GM23248 (cell line): ENCODE measurements around the gene UXT. TPM values are rescaled to one million over a fixed set of nuclear protein-coding genes. Genes with fewer than 3 reads are reported as not detected.

Experiments used
- DNase-seq: peaks from one replicate; pipeline ENCODE4 v3.0.0-alpha.2; 2015
- H2AFZ ChIP-seq: fragments of 200-600 bp; sonication (generic); 2 replicates; pipeline ENCODE4 v1.6.1; 2016; ENCODE audit warnings: antibody characterized with exemption
- H3F3A ChIP-seq: fragments of 200-600 bp; sonication (generic); 2 replicates; pipeline ENCODE4 v1.6.1; 2016; ENCODE audit warnings: mild to moderate bottlenecking, antibody characterized with exemption, mixed run types; ENCODE audit not compliant: insufficient read depth
- H3K27ac ChIP-seq: fragments of 200-600 bp; sonication (generic); 2 replicates; pipeline ENCODE4 v1.5.1; 2016; ENCODE audit warnings: mild to moderate bottlenecking
- H3K27me3 ChIP-seq: fragments of 200-600 bp; sonication (generic); replicated peaks from 2 replicates; pipeline ENCODE4 v1.6.1; 2016; ENCODE audit warnings: mild to moderate bottlenecking; ENCODE audit not compliant: insufficient read depth
- H3K36me3 ChIP-seq: fragments of 200-600 bp; sonication (generic); 2 replicates; pipeline ENCODE4 v1.6.1; 2016; ENCODE audit warnings: low read depth, mild to moderate bottlenecking
- H3K4me1 ChIP-seq: fragments of 200-600 bp; sonication (generic); 2 replicates; pipeline ENCODE4 v1.6.1; 2016; ENCODE audit warnings: mild to moderate bottlenecking; ENCODE audit not compliant: insufficient read depth
- H3K4me2 ChIP-seq: fragments of 200-600 bp; sonication (generic); one replicate; pipeline ENCODE4 v1.6.1; 2016; ENCODE audit warnings: mild to moderate bottlenecking; ENCODE audit not compliant: unreplicated experiment
- H3K4me3 ChIP-seq: fragments of 200-600 bp; sonication (generic); 2 replicates; pipeline ENCODE4 v1.5.1; 2016; ENCODE audit warnings: mild to moderate bottlenecking
- H3K79me2 ChIP-seq: fragments of 200-600 bp; sonication (generic); 2 replicates; pipeline ENCODE4 v1.6.1; 2016; ENCODE audit warnings: mild to moderate bottlenecking; ENCODE audit not compliant: insufficient read depth
- H3K9ac ChIP-seq: fragments of 200-600 bp; sonication (generic); 2 replicates; pipeline ENCODE4 v1.6.1; 2016; ENCODE audit warnings: mild to moderate bottlenecking
- H3K9me2 ChIP-seq: fragments of 200-600 bp; sonication (generic); 2 replicates; pipeline ENCODE4 v1.6.1; 2016; ENCODE audit warnings: mixed run types, mild to moderate bottlenecking, moderate library complexity; ENCODE audit not compliant: insufficient read depth
- H3K9me3 ChIP-seq: fragments of 200-600 bp; sonication (generic); one replicate; pipeline ENCODE4 v1.6.1; 2017; ENCODE audit warnings: low read depth
- H4K20me1 ChIP-seq: fragments of 200-600 bp; sonication (generic); 2 replicates; pipeline ENCODE4 v1.6.0; 2016; ENCODE audit not compliant: insufficient read depth
- EZH2 ChIP-seq: fragments of 200-600 bp; sonication (generic); IDR thresholded peaks from 2 replicates; pipeline ENCODE4 v1.6.1; 2018; ENCODE audit warnings: antibody characterized with exemption, mild to moderate bottlenecking; ENCODE audit not compliant: insufficient read depth, poor library complexity, severe bottlenecking
- EZH2phosphoT487 ChIP-seq: fragments of 200-600 bp; sonication (generic); IDR thresholded peaks from 2 replicates; pipeline ENCODE4 v1.6.1; 2018; ENCODE audit warnings: antibody characterized with exemption, moderate library complexity, mild to moderate bottlenecking, low read depth; ENCODE audit not compliant: insufficient read depth
- WGBS, 2 experiments: methylation state at CpG; one replicate each; pipeline ENCODE4 v1.1.6; 2015 to 2017; ENCODE audit warnings: low lambda C conversion rate in 2 of 2, low coverage in 1 of 2; ENCODE audit errors: missing lambda C conversion rate in 2 of 2; 5-methylcytosine and 5-hydroxymethylcytosine counted together
- in situ Hi-C: fragments of 300-500 bp; cut with MboI; formaldehyde crosslinking; loops from 2 replicates; pipeline ENCODE4 v1.15.0; 2020
- polyA plus RNA-seq: library from polyadenylated mRNA; unstranded; fragments of >200 nt; fragmentation: Nextera tagmentation; extraction: Ambion mirVana; gene quantifications from 2 replicates; pipeline ENCODE4 v1.2.1, GENCODE V29; 2016
- total RNA-seq: library from RNA; depleted of rRNA; stranded (reverse); fragments of >200 nt; shearing (Covaris generic); gene quantifications from 2 replicates; pipeline ENCODE4 v1.2.3, GENCODE V29; 2014

The UXT gene
- total and polyA plus RNA-seq, 2 experiments from 2014 or later: 130 to 158 TPM

DNA sequence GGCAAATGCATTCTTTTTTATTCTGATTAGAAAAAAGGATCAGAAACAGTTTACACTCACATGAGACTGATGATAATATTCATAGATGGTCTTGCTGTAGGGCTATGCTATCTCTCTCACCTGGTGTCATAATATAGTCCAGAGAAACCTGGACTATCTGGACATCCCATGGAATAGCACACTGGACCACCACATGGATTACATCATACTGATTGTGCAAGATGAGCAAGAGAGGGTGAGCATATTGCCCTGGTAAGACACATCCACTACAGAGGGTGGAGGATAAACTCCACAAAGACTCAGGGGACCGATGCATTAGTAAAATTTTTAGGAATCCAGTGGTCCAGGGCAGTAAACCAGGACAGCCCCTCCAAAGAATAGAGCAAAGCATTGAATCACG is 47.5 kb downstream of the UXT start:
- Histone ChIP-seq H3K27ac (no peak overlapping the region), H3K9me2 (no peaks in the 10 kb centered on the region), H4K20me1 (no peaks in the 10 kb centered on the region), H2AFZ (no peak overlapping the region), H3K79me2 (no peaks in the 10 kb centered on the region), H3K27me3 (no peaks in the 10 kb centered on the region), H3K9me3 (no peaks in the 10 kb centered on the region), H3K4me2 (no peak overlapping the region), H3F3A (no peaks in the 10 kb centered on the region), H3K4me3 (no peak overlapping the region), H3K9ac (no peak overlapping the region), H3K4me1 (no peaks in the 10 kb centered on the region), H3K36me3 (no peaks in the 10 kb centered on the region)
- in situ Hi-C loops: no loop called here
- WGBS, 2 experiments: 65% methylated on average over 2 of the region's 2 CpGs; no CpG with 5 or more reads in 1 of the 2 experiments
- no peak for DNase-seq
- TF ChIP-seq EZH2: no peak
- TF ChIP-seq EZH2phosphoT487: no peak

DNA sequence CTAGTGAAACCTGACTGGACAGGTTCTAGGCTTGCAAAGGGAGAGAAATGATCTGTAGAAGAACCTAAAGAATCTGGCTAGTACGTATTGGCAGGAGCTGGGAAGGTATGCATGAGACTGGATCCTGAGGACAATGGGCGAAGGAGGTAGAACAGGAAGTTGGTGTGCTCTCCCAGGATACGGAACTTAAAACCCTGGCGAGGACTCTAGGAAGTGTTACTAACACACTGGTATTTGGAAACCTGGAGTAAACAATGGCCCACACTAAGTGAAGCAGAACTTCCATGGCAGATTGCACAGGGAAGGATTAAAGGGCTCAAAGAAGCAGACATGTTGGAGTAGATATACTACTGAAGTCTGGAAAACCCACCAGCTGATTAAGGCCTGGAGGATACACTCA is 48.5 kb downstream of the UXT start:
- Histone ChIP-seq H3K27me3 (no peaks in the 10 kb centered on the region), H3K4me2 (no peak overlapping the region), H3F3A (no peaks in the 10 kb centered on the region), H3K36me3 (no peaks in the 10 kb centered on the region), H3K9me3 (no peaks in the 10 kb centered on the region), H3K4me3 (no peak overlapping the region), H2AFZ (no peak overlapping the region), H3K9ac (no peak overlapping the region), H4K20me1 (no peaks in the 10 kb centered on the region), H3K4me1 (no peaks in the 10 kb centered on the region), H3K27ac (no peak overlapping the region), H3K9me2 (no peaks in the 10 kb centered on the region), H3K79me2 (no peaks in the 10 kb centered on the region)
- TF ChIP-seq EZH2: no peak
- TF ChIP-seq EZH2phosphoT487: no peak
- in situ Hi-C loops: no loop called here
- WGBS, 2 experiments: 57 to 77% methylated on average over 4 of the region's 4 CpGs
- no peak for DNase-seq

DNA sequence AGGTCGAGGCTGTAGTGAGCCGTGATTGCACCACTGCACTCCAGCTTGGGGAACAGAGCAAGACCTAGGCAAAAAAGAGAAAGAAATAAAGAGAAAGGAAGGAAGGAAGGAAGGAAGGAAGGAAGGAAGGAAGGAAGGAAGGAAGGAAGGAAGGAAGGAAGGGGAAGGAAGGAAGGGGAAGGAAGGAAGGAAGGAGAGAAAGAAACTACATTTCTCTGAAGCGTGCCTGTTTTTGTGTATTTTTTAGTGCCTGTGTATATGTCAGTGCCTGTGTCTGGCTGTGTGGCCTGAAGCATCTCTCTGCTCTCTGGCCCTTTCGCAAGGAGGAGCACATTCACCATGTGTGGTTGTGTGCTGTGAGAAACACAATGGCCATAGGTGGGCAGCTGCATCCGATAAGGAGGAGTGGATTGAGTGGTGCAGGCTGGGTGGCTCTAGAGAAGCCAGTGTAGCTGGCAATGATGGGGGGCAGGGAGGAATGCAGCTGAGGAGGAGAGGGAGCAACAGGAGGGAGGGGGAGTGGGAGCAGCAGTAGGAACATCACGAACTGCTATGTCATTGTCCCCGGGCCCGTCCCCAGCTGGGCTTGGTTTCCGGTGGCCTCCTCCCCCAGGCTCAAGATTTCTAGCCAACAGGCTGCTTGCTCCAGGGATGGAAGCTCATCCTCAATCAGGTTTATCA is 50.7 kb downstream of the UXT start:
- no peak for TF ChIP-seq EZH2
- TF ChIP-seq EZH2phosphoT487: no peak
- H3K79me2 ChIP-seq: no peaks in the 10 kb centered on the region
- no peaks in the 10 kb centered on the region for H3K9me2 ChIP-seq
- H3F3A ChIP-seq: no peaks in the 10 kb centered on the region
- H3K9ac ChIP-seq: no peak overlapping the region
- H3K4me2 ChIP-seq: no peak overlapping the region
- no peaks in the 10 kb centered on the region for H3K27me3 ChIP-seq
- H3K36me3 ChIP-seq: no peaks in the 10 kb centered on the region
- no peak overlapping the region for H2AFZ ChIP-seq
- H4K20me1 ChIP-seq: no peaks in the 10 kb centered on the region
- no peak overlapping the region for H3K4me3 ChIP-seq
- DNase-seq: no peak
- H3K27ac ChIP-seq: no peak overlapping the region
- H3K9me3 ChIP-seq: no peaks in the 10 kb centered on the region
- in situ Hi-C loops: no loop called here
- WGBS, 2 experiments: 40% methylated on average over 9 of the region's 9 CpGs; no CpG with 5 or more reads in 1 of the 2 experiments
- H3K4me1 ChIP-seq: no peaks in the 10 kb centered on the region

DNA sequence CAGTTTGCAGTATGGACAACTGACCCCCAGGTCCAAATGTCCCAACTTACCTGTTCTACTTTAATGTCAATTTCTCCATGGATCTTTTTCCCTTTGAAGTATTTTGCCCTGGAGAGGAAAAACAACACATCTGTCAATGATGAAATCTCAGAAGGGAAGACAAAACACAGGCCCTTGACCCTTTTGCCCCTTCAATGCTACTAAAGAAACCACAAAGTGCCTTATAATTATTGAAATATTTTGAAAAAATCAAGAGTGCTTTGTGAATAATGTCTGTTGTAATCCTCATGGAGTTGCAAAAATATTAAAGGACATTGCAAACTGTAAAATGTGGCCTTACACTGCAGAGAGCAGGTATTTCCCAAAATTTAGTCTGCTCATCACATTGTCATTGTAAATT is 51.9 kb downstream of the UXT start:
- in situ Hi-C loops: no loop called here
- no peaks in the 10 kb centered on the region for H3K79me2 ChIP-seq
- no peak for DNase-seq

More for the DNA sequence above, 51.9 kb downstream of the UXT start:
- H4K20me1 ChIP-seq: no peaks in the 10 kb centered on the region
- H3K27ac ChIP-seq: no peak overlapping the region
- TF ChIP-seq EZH2phosphoT487: no peak
- no peak for TF ChIP-seq EZH2
- no peaks in the 10 kb centered on the region for H3K27me3 ChIP-seq
- H3K36me3 ChIP-seq: no peaks in the 10 kb centered on the region
- H2AFZ ChIP-seq: no peak overlapping the region
- no peaks in the 10 kb centered on the region for H3F3A ChIP-seq
- no peaks in the 10 kb centered on the region for H3K9me2 ChIP-seq
- no peak overlapping the region for H3K9ac ChIP-seq
- no peaks in the 10 kb centered on the region for H3K4me1 ChIP-seq
- no peak overlapping the region for H3K4me2 ChIP-seq
- no peaks in the 10 kb centered on the region for H3K9me3 ChIP-seq
- H3K4me3 ChIP-seq: no peak overlapping the region
